Measurements from ENCODE around the gene MACROH2A1. TPM values are rescaled to one million over a fixed set of nuclear protein-coding genes. Genes with fewer than 3 reads are reported as not detected.

MACROH2A1 gene
- total RNA-seq, 1 experiment from 2014 or later: 301 TPM

Other genes starting within 250 kb of the MACROH2A1 start
- not detected in 2 replicates for gene DCANP1, start 48.1 kb upstream of the MACROH2A1 start, total RNA-seq (2014; rRNA removed; shearing (Covaris generic); ENCODE audit: low replicate concordance)
- gene TIFAB, start 53.1 kb upstream of the MACROH2A1 start, total RNA-seq (2014; rRNA removed; shearing (Covaris generic); ENCODE audit: low replicate concordance): not detected in 2 replicates
- not detected in 2 replicates for gene NEUROG1, start 136.7 kb upstream of the MACROH2A1 start, total RNA-seq (2014; rRNA removed; shearing (Covaris generic); ENCODE audit: low replicate concordance)
- gene CXCL14, start 179.8 kb upstream of the MACROH2A1 start, total RNA-seq (2014; rRNA removed; shearing (Covaris generic); ENCODE audit: low replicate concordance): not detected in 2 replicates

Data from Caki2 (cell line).